ENCODE results near the gene RMDN3. TPM values are rescaled to one million over a fixed set of nuclear protein-coding genes. Genes with fewer than 3 reads are reported as not detected.

Gene RMDN3
- total RNA-seq, 1 experiment from 2014 or later, result 14.2 TPM

- DNase-seq, result no peak
- no peaks in the 10 kb centered on the region for H3K27me3 ChIP-seq (ENCODE audit: control insufficient read depth, insufficient read depth, low read length)
- H3K36me3 ChIP-seq (replicated peaks; ENCODE audit: control insufficient read depth, insufficient read depth, low read length), result peaks cover 8% of the 10 kb centered on the region
- no peak overlapping the region for H3K4me3 ChIP-seq (ENCODE audit: insufficient read depth, low read depth, low read length)
Measured at GRCh38 chr15:40716165-40716564, 38.9 kb downstream of the RMDN3 start.

GRCh38 chr15:40714144-40714543, 40.9 kb downstream of the RMDN3 start:
- Histone ChIP-seq H3K27me3 (ENCODE audit: control insufficient read depth, insufficient read depth, low read length) (no peaks in the 10 kb centered on the region), H3K4me3 (ENCODE audit: insufficient read depth, low read depth, low read length) (no peak overlapping the region), H3K36me3 (replicated peaks; ENCODE audit: control insufficient read depth, insufficient read depth, low read length) (peaks cover 10% of the 10 kb centered on the region)
- DNase-seq, result no peak

GRCh38 chr15:40706121-40706520, 48.9 kb downstream of the RMDN3 start:
- Histone ChIP-seq H3K4me3 (ENCODE audit: insufficient read depth, low read depth, low read length) (no peak overlapping the region), H3K27me3 (ENCODE audit: control insufficient read depth, insufficient read depth, low read length) (no peaks in the 10 kb centered on the region), H3K36me3 (replicated peaks; ENCODE audit: control insufficient read depth, insufficient read depth, low read length) (peaks cover 6% of the 10 kb centered on the region)

GRCh38 chr15:40702077-40702476, 53.0 kb downstream of the RMDN3 start:
- peak; percentile 39 for DNase-seq
- H3K27me3 ChIP-seq (ENCODE audit: control insufficient read depth, insufficient read depth, low read length), result no peaks in the 10 kb centered on the region
- H3K36me3 ChIP-seq (replicated peaks; ENCODE audit: control insufficient read depth, insufficient read depth, low read length), result peaks cover 8% of the 10 kb centered on the region
- no peak overlapping the region for H3K4me3 ChIP-seq (ENCODE audit: insufficient read depth, low read depth, low read length)

More at GRCh38 chr15:40706121-40706520, 48.9 kb downstream of the RMDN3 start:
- DNase-seq, result no peak

- DNase-seq, result no peak
- Histone ChIP-seq H3K36me3 (replicated peaks; ENCODE audit: control insufficient read depth, insufficient read depth, low read length) (peaks cover 8% of the 10 kb centered on the region), H3K4me3 (ENCODE audit: insufficient read depth, low read depth, low read length) (no peak overlapping the region), H3K27me3 (ENCODE audit: control insufficient read depth, insufficient read depth, low read length) (no peaks in the 10 kb centered on the region)
Measured at GRCh38 chr15:40697916-40698315, 57.1 kb downstream of the RMDN3 start.

- Histone ChIP-seq H3K4me3 (ENCODE audit: insufficient read depth, low read depth, low read length) (no peak overlapping the region; the same call in 1 of the 2 replicates), H3K27me3 (ENCODE audit: control insufficient read depth, insufficient read depth, low read length) (no peaks in the 10 kb centered on the region), H3K36me3 (replicated peaks; ENCODE audit: control insufficient read depth, insufficient read depth, low read length) (peaks cover 4% of the 10 kb centered on the region)
- no peak for DNase-seq
Measured at GRCh38 chr15:40696228-40696627, 58.8 kb downstream of the RMDN3 start.

- no peak for DNase-seq
- Histone ChIP-seq H3K27me3 (ENCODE audit: control insufficient read depth, insufficient read depth, low read length) (no peaks in the 10 kb centered on the region), H3K4me3 (ENCODE audit: insufficient read depth, low read depth, low read length) (peak overlapping the region; percentile 98), H3K36me3 (replicated peaks; ENCODE audit: control insufficient read depth, insufficient read depth, low read length) (peaks cover 2% of the 10 kb centered on the region; the same call in 1 of the 2 replicates)
Measured at GRCh38 chr15:40695469-40695890, 59.6 kb downstream of the RMDN3 start.

- peak; percentile 95 for DNase-seq
- Histone ChIP-seq H3K36me3 (replicated peaks; ENCODE audit: control insufficient read depth, insufficient read depth, low read length) (peaks cover 2% of the 10 kb centered on the region; the same call in 1 of the 2 replicates), H3K27me3 (ENCODE audit: control insufficient read depth, insufficient read depth, low read length) (no peaks in the 10 kb centered on the region), H3K4me3 (ENCODE audit: insufficient read depth, low read depth, low read length) (peak within 1 kb of the TSS; percentile 98)
Measured at GRCh38 chr15:40694688-40695468, 60.2 kb downstream of the RMDN3 start, which contains the start of gene RAD51. Gene RAD51 (plus strand): TSS chr15:40695174. CDS start chr15:40698759, 3,585 bp downstream.

- Histone ChIP-seq H3K36me3 (replicated peaks; ENCODE audit: control insufficient read depth, insufficient read depth, low read length) (no peaks in the 10 kb centered on the region), H3K4me3 (ENCODE audit: insufficient read depth, low read depth, low read length) (peak overlapping the region; percentile 98), H3K27me3 (ENCODE audit: control insufficient read depth, insufficient read depth, low read length) (no peaks in the 10 kb centered on the region)
- DNase-seq, result no peak
Measured at GRCh38 chr15:40693904-40694687, 61.0 kb downstream of the RMDN3 start.

GRCh38 chr15:40691737-40692136, 63.3 kb downstream of the RMDN3 start:
- Histone ChIP-seq H3K4me3 (ENCODE audit: insufficient read depth, low read depth, low read length) (no peak overlapping the region), H3K36me3 (replicated peaks; ENCODE audit: control insufficient read depth, insufficient read depth, low read length) (no peaks in the 10 kb centered on the region), H3K27me3 (ENCODE audit: control insufficient read depth, insufficient read depth, low read length) (no peaks in the 10 kb centered on the region)
- DNase-seq, result no peak

- no peaks in the 10 kb centered on the region for H3K36me3 ChIP-seq (replicated peaks; ENCODE audit: control insufficient read depth, insufficient read depth, low read length)
- no peak for DNase-seq
- H3K27me3 ChIP-seq (ENCODE audit: control insufficient read depth, insufficient read depth, low read length), result no peaks in the 10 kb centered on the region
- H3K4me3 ChIP-seq (ENCODE audit: insufficient read depth, low read depth, low read length), result no peak overlapping the region
Measured at GRCh38 chr15:40688932-40689799, 65.9 kb downstream of the RMDN3 start.

Data from H7 (cell line).